ENCODE measurements around the gene CLDN15.

GRCh38 chr7:101239951-101240220, 2.3 kb upstream of the CLDN15 start:
- no peak for TF ChIP-seq CTCF (IDR thresholded peaks at IDR 0.05)
- TF ChIP-seq POLR2A (IDR thresholded peaks at IDR 0.05): no peak
